ENCODE measurements around the gene OSBPL5.

GRCh38 chr11:3140291-3140603 is 24.9 kb downstream of the OSBPL5 start:
- no peak for TF ChIP-seq JUN (IDR thresholded peaks at IDR 0.05)
- TF ChIP-seq CTCF (IDR thresholded peaks at IDR 0.05): no peak
- TF ChIP-seq POLR2A (IDR thresholded peaks at IDR 0.05; ENCODE audit: low read length): no peak
- no peak for TF ChIP-seq RAD21 (conservative IDR thresholded peaks at IDR 0.05 in 1 of 2, IDR thresholded peaks at IDR 0.05 in 1 of 2)
